H1 (cell line): ENCODE results near the gene CTF1. TPM values are rescaled to one million over a fixed set of nuclear protein-coding genes. Genes with fewer than 3 reads are reported as not detected.

ENCODE experiments used
- GTF2F1 ChIP-seq: IDR thresholded peaks from 2 replicates; pipeline ENCODE4 v1.6.1; 2012; ENCODE audit warnings: low read depth, low read length, improper control_type of control experiment, borderline replicate concordance
- RAD21 ChIP-seq, 2 experiments: IDR thresholded peaks in 1 of 2; conservative IDR thresholded peaks in 1 of 2; 2 replicates each; pipeline ENCODE4 v1.6.1; 2011; ENCODE audit warnings: low read depth in 2 of 2, low read length in 2 of 2, improper control_type of control experiment in 1 of 2, inconsistent platforms in 1 of 2, mild to moderate bottlenecking in 1 of 2, moderate library complexity in 1 of 2
- polyA plus RNA-seq, 7 experiments: library from polyadenylated mRNA; depleted of rRNA in 3 of 7; stranded (reverse) in 5 of 7; unstranded in 2 of 7; fragments of >200 nt in 5 of 7; fragments of 200-250 nt in 2 of 7; gene quantifications; 1 replicate in 5 of 7; 2 replicates in 1 of 7; 4 replicates in 1 of 7; pipeline versions ENCODE4 v1.2.1 to v1.2.3, GENCODE V29; 2011 to 2013; ENCODE audit warnings: missing spikeins in 2 of 7, mixed read lengths in 2 of 7
- total RNA-seq: library from RNA; stranded (reverse); fragmentation: NEBNext Ultra II Directional; extraction: Animal tissue kit (Norgen Biotek cat#: 25700); gene quantifications from 2 replicates; pipeline ENCODE4 v1.2.1, GENCODE V29; 2021

Gene CTF1
- total and polyA plus RNA-seq, 2 of the 8 experiments (the other 6 are each of a cell fraction or from before 2014, with no cell fraction given), result 0.97 to 3.4 TPM

DNA sequence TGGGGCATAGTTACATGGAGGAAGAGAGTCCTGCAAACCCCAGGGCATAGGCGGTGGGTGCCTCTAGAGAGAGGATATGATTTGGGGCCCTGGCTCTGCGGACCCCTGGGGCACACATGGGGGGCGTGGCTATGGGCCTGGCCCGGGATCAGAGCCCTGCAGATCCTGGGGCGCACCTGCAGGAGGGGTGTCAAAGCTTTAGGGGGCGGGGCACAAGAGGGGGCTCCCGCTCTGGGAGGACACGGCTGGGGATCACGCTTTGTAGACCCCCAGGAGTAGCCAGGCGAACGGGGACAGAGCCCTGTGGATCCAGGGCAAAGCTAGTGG lies 3.0 kb upstream of the CTF1 start (continued):
- TF ChIP-seq RAD21 (IDR thresholded peaks at IDR 0.05 in 1 of 2, conservative IDR thresholded peaks at IDR 0.05 in 1 of 2; ENCODE audit: low read depth in 2 of 2, low read length in 2 of 2) (no peak), GTF2F1 (no peak)
